ENCODE data around the gene UNC79.
"Not testable (repeated sequence)": the region's sequence is repeated elsewhere in the genome, so short reads cannot be mapped to it uniquely, and the experiment has no call there.

UNC79 gene

DNA sequence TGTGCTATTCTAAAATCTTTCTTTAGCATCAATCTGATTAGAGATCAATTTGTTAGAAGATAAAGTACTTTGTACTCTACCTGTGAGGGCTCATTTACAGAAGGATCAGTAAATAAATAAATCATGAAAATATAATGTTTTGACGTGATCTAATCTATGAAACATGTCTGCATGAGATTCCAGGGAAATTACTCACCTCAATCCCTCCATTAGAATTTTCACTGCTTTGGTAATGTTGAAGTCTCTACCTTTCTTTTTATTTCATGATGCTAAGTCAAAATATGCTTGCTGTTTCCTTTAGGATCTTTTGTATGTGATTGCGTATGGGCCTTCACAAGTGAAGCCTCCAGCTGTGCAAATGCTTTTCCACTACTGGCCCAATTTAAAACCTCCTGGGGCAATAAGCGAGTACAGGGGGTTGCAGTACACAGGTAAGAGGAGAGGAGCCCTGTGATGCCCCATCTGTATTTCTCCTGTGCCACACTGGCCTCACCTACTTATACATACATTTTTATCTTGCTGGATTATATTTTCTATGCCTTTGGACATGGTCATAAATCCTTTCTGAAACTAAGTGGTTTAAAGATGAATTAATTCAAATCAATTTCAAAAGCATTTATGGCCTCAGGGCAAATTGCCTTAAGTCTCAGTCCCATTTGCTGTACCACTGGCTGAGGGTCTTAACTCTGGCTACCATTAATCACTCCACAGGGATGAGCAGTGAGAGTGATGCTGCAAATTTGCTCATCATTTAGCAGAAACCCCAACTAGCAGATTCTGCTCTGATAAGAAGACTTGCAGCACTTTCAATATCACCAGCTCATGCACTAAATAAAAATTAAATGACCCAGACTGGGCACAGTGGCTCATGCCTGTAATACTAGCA is 66.4 kb downstream of the UNC79 start:
- H3K27ac ChIP-seq: no peak overlapping the region
- TF ChIP-seq, protein P1, sequence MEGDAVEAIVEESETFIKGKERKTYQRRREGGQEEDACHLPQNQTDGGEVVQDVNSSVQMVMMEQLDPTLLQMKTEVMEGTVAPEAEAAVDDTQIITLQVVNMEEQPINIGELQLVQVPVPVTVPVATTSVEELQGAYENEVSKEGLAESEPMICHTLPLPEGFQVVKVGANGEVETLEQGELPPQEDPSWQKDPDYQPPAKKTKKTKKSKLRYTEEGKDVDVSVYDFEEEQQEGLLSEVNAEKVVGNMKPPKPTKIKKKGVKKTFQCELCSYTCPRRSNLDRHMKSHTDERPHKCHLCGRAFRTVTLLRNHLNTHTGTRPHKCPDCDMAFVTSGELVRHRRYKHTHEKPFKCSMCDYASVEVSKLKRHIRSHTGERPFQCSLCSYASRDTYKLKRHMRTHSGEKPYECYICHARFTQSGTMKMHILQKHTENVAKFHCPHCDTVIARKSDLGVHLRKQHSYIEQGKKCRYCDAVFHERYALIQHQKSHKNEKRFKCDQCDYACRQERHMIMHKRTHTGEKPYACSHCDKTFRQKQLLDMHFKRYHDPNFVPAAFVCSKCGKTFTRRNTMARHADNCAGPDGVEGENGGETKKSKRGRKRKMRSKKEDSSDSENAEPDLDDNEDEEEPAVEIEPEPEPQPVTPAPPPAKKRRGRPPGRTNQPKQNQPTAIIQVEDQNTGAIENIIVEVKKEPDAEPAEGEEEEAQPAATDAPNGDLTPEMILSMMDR (conservative IDR thresholded peaks at IDR 0.05): no peak

DNA sequence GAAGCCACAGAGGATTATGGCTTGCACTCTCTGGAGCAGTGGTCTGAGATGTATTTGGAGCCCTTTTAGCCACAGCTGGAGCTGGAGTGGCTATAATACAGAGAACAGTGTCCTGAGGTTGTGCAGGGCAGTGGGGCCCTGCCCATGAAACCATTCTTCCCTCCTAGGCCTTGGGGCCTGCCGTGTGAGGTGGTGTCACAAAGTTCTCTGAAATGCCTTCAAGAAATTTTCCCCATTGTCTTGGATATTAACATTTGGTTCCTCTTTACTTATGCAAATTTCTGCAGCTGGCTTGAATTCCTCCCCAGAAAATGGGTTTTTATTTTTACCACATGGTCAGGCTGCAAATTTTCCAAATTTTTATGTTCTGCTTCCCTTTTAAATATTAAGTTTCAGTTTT is 79.3 kb downstream of the UNC79 start:
- no peak overlapping the region for H3K27ac ChIP-seq
- TF ChIP-seq, protein P1 (conservative IDR thresholded peaks at IDR 0.05): no peak

DNA sequence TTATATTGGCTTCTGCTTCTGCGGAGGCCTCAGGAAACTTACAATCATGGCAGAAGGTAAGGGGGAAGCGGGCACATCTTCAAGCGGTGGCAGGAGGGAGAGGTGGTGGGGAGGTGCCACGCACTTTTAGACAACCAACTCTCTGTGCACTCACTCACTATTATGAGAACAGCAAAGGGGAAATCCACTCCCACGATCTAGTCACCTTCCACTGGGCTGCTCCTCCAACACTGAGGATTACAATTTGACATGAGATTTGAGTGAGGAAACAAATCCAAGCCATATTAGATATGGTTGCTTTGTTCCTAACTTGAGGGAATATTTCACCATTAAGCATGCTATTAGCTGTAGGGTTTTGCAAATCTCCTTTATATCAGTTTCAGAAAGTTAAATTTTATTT is 80.3 kb downstream of the UNC79 start:
- H3K27ac ChIP-seq: no peak overlapping the region
- TF ChIP-seq, protein P1 (conservative IDR thresholded peaks at IDR 0.05): no peak

DNA sequence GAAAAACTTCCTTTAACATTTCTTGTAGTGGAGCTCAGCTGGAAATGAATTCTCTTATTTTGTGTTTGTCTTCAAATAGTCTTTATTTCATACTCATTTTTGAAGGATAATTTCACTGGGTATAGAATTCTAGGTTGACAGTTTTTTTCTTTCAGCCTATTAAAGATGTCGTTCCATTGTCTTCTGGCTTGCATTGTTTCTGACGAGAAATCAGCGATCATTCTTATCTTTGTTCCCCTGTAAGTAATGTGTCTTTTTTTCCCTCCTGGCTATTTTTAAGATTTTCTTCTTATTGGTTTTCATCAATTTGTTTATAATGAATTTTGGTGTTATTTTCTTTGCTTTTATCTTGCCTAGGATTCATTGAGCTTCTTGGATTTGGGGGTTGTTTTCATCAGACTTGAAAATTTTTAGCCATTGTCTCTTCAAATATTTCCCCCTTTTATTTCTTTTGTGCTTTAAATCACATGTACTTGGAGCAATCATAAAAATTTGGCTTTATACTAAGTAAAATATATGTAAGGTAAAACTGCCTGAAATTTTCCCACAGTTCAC is 89.4 kb downstream of the UNC79 start:
- no peak overlapping the region for H3K27ac ChIP-seq
- TF ChIP-seq, protein P1 (conservative IDR thresholded peaks at IDR 0.05): no peak

DNA sequence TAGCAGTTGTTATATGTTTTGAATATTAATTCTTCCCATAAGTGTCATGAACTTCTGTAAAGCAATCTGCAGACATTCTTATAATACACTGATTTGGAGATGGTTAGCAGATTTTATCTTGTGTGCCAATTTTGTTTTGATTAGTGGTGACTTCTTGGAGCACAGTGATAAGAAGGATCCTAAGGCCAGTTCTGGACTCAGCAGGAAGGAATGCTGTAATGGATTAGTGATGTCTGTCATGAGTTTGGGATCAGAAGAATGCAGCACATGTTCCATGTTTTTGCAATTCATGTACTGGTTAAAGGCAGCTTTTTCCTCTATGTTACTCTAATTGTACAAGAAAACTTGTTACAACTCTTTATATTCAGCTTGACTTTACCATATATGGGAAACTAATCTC is 91.5 kb downstream of the UNC79 start:
- TF ChIP-seq, protein P1 (conservative IDR thresholded peaks at IDR 0.05): no peak
- no peak overlapping the region for H3K27ac ChIP-seq

DNA sequence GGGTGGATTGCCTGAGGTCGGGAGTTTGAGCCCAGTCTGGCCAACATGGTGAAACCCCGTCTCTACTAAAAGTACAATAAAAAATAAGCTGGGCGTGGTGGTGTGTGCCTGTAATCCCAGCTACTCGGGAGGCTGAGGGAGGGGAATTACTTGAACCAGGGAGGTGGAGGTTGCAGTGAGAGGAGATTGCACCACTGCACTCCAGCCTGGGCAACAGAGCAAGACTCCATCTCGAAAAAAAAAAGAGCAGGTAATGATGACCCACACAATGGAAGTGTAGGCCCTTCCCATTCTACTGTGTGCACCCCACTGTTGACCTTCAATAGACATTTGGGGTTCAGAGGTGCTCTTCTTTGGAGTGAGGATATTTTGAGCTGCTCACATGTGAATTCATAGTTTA is 94.5 kb downstream of the UNC79 start:
- H3K27ac ChIP-seq: not testable (repeated sequence)

DNA sequence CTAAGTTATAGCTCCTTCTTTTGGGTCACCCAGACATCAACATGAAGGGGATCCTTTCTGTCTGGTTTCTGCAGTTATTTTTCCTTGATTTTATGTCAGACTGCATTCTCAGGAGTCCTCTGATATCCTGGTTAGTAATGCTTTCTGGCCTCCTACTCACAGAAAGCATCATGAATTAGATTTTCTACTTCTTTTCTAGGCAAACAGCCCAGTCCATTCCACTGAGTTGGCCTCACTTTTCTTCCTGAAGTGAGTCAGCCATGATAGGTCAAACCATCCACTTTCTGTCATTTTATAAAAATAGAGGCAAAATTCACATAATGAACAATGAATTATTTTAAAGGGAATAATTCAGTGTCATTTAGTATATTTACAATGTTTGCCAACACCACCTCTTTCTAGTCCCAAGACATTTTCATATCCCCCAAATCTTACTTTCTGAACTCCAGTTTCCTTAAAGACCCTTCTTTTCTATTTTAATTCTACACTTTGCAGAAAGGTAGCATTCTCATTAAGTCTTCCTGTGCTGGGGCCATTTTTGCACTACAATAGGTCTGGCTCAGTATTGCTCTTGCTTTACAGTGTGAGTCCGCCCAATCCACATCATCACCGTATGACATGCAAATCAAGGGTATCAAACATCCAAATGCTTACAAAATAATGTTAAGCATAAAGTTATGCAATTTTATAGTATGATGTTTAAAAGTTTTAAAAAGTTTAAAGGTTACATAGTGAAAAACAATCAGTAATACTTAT is 95.1 kb downstream of the UNC79 start:
- peak overlapping the region; percentile 37; the same call in 1 of the 2 replicates for H3K27ac ChIP-seq
- TF ChIP-seq, protein P1 (conservative IDR thresholded peaks at IDR 0.05): no peak

Data from VCaP (cell line).